GM23248 (cell line): ENCODE data around the gene TRAF3. TPM values are rescaled to one million over a fixed set of nuclear protein-coding genes. Genes with fewer than 3 reads are reported as not detected.
A peak's percentile ranks its signal among the peaks of the same experiment; 100 is the strongest.

Experiments used
- DNase-seq: peaks from one replicate; pipeline ENCODE4 v3.0.0-alpha.2; 2015
- H2AFZ ChIP-seq: fragments of 200-600 bp; sonication (generic); 2 replicates; pipeline ENCODE4 v1.6.1; 2016; ENCODE audit warnings: antibody characterized with exemption
- H3F3A ChIP-seq: fragments of 200-600 bp; sonication (generic); 2 replicates; pipeline ENCODE4 v1.6.1; 2016; ENCODE audit warnings: mild to moderate bottlenecking, antibody characterized with exemption, mixed run types; ENCODE audit not compliant: insufficient read depth
- H3K27ac ChIP-seq: fragments of 200-600 bp; sonication (generic); 2 replicates; pipeline ENCODE4 v1.5.1; 2016; ENCODE audit warnings: mild to moderate bottlenecking
- H3K27me3 ChIP-seq: fragments of 200-600 bp; sonication (generic); replicated peaks from 2 replicates; pipeline ENCODE4 v1.6.1; 2016; ENCODE audit warnings: mild to moderate bottlenecking; ENCODE audit not compliant: insufficient read depth
- H3K36me3 ChIP-seq: fragments of 200-600 bp; sonication (generic); 2 replicates; pipeline ENCODE4 v1.6.1; 2016; ENCODE audit warnings: low read depth, mild to moderate bottlenecking
- H3K4me1 ChIP-seq: fragments of 200-600 bp; sonication (generic); 2 replicates; pipeline ENCODE4 v1.6.1; 2016; ENCODE audit warnings: mild to moderate bottlenecking; ENCODE audit not compliant: insufficient read depth
- H3K4me2 ChIP-seq: fragments of 200-600 bp; sonication (generic); one replicate; pipeline ENCODE4 v1.6.1; 2016; ENCODE audit warnings: mild to moderate bottlenecking; ENCODE audit not compliant: unreplicated experiment
- H3K4me3 ChIP-seq: fragments of 200-600 bp; sonication (generic); 2 replicates; pipeline ENCODE4 v1.5.1; 2016; ENCODE audit warnings: mild to moderate bottlenecking
- H3K79me2 ChIP-seq: fragments of 200-600 bp; sonication (generic); 2 replicates; pipeline ENCODE4 v1.6.1; 2016; ENCODE audit warnings: mild to moderate bottlenecking; ENCODE audit not compliant: insufficient read depth
- H3K9ac ChIP-seq: fragments of 200-600 bp; sonication (generic); 2 replicates; pipeline ENCODE4 v1.6.1; 2016; ENCODE audit warnings: mild to moderate bottlenecking
- H3K9me2 ChIP-seq: fragments of 200-600 bp; sonication (generic); 2 replicates; pipeline ENCODE4 v1.6.1; 2016; ENCODE audit warnings: mixed run types, mild to moderate bottlenecking, moderate library complexity; ENCODE audit not compliant: insufficient read depth
- H3K9me3 ChIP-seq: fragments of 200-600 bp; sonication (generic); one replicate; pipeline ENCODE4 v1.6.1; 2017; ENCODE audit warnings: low read depth
- H4K20me1 ChIP-seq: fragments of 200-600 bp; sonication (generic); 2 replicates; pipeline ENCODE4 v1.6.0; 2016; ENCODE audit not compliant: insufficient read depth
- EZH2 ChIP-seq: fragments of 200-600 bp; sonication (generic); IDR thresholded peaks from 2 replicates; pipeline ENCODE4 v1.6.1; 2018; ENCODE audit warnings: antibody characterized with exemption, mild to moderate bottlenecking; ENCODE audit not compliant: insufficient read depth, poor library complexity, severe bottlenecking
- EZH2phosphoT487 ChIP-seq: fragments of 200-600 bp; sonication (generic); IDR thresholded peaks from 2 replicates; pipeline ENCODE4 v1.6.1; 2018; ENCODE audit warnings: antibody characterized with exemption, moderate library complexity, mild to moderate bottlenecking, low read depth; ENCODE audit not compliant: insufficient read depth
- WGBS, 2 experiments: methylation state at CpG; one replicate each; pipeline ENCODE4 v1.1.6; 2015 to 2017; ENCODE audit warnings: low lambda C conversion rate in 2 of 2, low coverage in 1 of 2; ENCODE audit errors: missing lambda C conversion rate in 2 of 2; 5-methylcytosine and 5-hydroxymethylcytosine counted together
- in situ Hi-C: fragments of 300-500 bp; cut with MboI; formaldehyde crosslinking; loops from 2 replicates; pipeline ENCODE4 v1.15.0; 2020
- polyA plus RNA-seq: library from polyadenylated mRNA; unstranded; fragments of >200 nt; fragmentation: Nextera tagmentation; extraction: Ambion mirVana; gene quantifications from 2 replicates; pipeline ENCODE4 v1.2.1, GENCODE V29; 2016
- total RNA-seq: library from RNA; depleted of rRNA; stranded (reverse); fragments of >200 nt; shearing (Covaris generic); gene quantifications from 2 replicates; pipeline ENCODE4 v1.2.3, GENCODE V29; 2014

TRAF3 gene
- total and polyA plus RNA-seq, 2 experiments from 2014 or later, result 7.9 to 17.9 TPM

- no peak overlapping the region for H3K9ac ChIP-seq
- WGBS, 2 experiments, result 95 to 99% methylated on average over 5 of the region's 5 CpGs
- no peaks in the 10 kb centered on the region for H3K4me1 ChIP-seq
- H3K27me3 ChIP-seq, result no peaks in the 10 kb centered on the region
- H2AFZ ChIP-seq, result no peak overlapping the region
- H3K4me3 ChIP-seq, result no peak overlapping the region
- no peaks in the 10 kb centered on the region for H3K9me3 ChIP-seq
- H3K4me2 ChIP-seq, result no peak overlapping the region
- H3F3A ChIP-seq, result no peaks in the 10 kb centered on the region; the same call in 1 of the 2 replicates
- TF ChIP-seq EZH2phosphoT487 (no peak), EZH2 (no peak)
- no peak overlapping the region for H3K27ac ChIP-seq
- in situ Hi-C loops, result no loop called here
- no peaks in the 10 kb centered on the region for H3K9me2 ChIP-seq
- peaks cover 86% of the 10 kb centered on the region for H3K79me2 ChIP-seq
- no peaks in the 10 kb centered on the region for H3K36me3 ChIP-seq
- peaks cover 3% of the 10 kb centered on the region for H4K20me1 ChIP-seq
- no peak for DNase-seq
Observed at GRCh38 chr14:102813691-102814090, 36.4 kb downstream of the TRAF3 start.

DNA sequence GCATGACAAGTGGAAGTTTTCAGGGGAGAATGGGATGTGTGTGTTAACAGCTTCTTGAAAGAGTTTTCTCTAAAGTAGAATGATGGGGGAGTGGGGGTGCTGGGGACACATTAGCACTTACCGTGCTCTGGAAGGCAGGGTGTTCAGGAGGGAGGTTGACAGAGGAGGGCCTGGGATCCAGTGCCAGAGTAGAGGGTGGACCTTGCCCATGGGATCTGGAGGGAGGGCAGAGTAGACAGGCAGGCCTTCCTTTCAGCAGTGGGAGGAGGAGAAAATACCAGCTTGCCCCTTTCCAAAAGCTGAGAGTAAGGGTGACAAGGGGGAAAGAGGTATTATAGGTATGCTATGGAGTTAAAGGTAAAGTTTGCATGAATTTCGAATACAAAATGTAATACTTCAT, 40.1 kb downstream of the TRAF3 start:
- no peak overlapping the region for H2AFZ ChIP-seq
- H3K4me1 ChIP-seq, result no peaks in the 10 kb centered on the region
- no peak overlapping the region for H3K27ac ChIP-seq
- H3K9ac ChIP-seq, result no peak overlapping the region
- H3K4me3 ChIP-seq, result no peak overlapping the region
- H3F3A ChIP-seq, result no peaks in the 10 kb centered on the region; the same call in none of the 2 replicates
- no peak for DNase-seq
- peaks cover 3% of the 10 kb centered on the region; the same call in 1 of the 2 replicates for H4K20me1 ChIP-seq
- no peaks in the 10 kb centered on the region for H3K9me2 ChIP-seq
- H3K36me3 ChIP-seq, result no peaks in the 10 kb centered on the region
- peaks cover 86% of the 10 kb centered on the region for H3K79me2 ChIP-seq
- in situ Hi-C loops, result no loop called here
- H3K27me3 ChIP-seq, result no peaks in the 10 kb centered on the region
- no peak overlapping the region for H3K4me2 ChIP-seq
- TF ChIP-seq EZH2 (no peak), EZH2phosphoT487 (no peak)
- WGBS, 2 experiments, result 100% methylated on average over 2 of the region's 2 CpGs
- H3K9me3 ChIP-seq, result no peaks in the 10 kb centered on the region

- peaks cover 3% of the 10 kb centered on the region; the same call in 1 of the 2 replicates for H4K20me1 ChIP-seq
- 81 to 84% methylated on average over 10 of the region's 10 CpGs for WGBS, 2 experiments
- H3K4me3 ChIP-seq, result no peak overlapping the region
- no peaks in the 10 kb centered on the region for H3K4me1 ChIP-seq
- no peak overlapping the region for H3K4me2 ChIP-seq
- TF ChIP-seq EZH2phosphoT487, result no peak
- no peak for TF ChIP-seq EZH2
- H3K79me2 ChIP-seq, result peaks cover 87% of the 10 kb centered on the region
- H3K27me3 ChIP-seq, result no peaks in the 10 kb centered on the region
- no peaks in the 10 kb centered on the region for H3K9me2 ChIP-seq
- H3F3A ChIP-seq, result no peaks in the 10 kb centered on the region; the same call in none of the 2 replicates
- no peak overlapping the region for H2AFZ ChIP-seq
- in situ Hi-C loops, result no loop called here
- no peak overlapping the region for H3K9ac ChIP-seq
- H3K27ac ChIP-seq, result no peak overlapping the region
- no peaks in the 10 kb centered on the region for H3K9me3 ChIP-seq
- peak; percentile 30 for DNase-seq
- no peaks in the 10 kb centered on the region for H3K36me3 ChIP-seq
Observed at GRCh38 chr14:102817942-102818940, 41.0 kb downstream of the TRAF3 start.

DNA sequence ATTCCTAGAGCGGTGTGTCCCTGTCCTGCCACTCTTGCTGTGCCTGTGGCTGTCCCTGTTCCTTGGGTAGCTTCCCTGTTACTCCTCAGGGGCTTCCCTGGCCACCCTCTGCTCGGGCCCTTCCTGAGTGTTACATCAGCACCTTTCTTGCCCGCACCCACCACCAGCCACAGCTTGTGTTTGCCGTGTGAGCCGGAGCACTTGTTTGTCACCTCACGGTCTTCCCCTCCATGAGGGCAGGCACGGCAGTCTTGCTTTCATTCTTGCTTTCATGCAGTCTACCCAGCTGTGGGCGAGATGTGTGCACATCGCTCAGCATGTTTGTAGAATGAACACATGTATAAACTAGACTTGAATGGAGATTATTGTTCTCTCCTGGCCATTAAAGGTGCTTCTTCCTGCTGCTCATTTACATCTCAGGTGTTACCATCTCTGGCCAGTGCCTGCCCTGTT, 42.0 kb downstream of the TRAF3 start:
- in situ Hi-C loops, result no loop called here
- H3K9me2 ChIP-seq, result no peaks in the 10 kb centered on the region
- H4K20me1 ChIP-seq, result peaks cover 3% of the 10 kb centered on the region; the same call in 1 of the 2 replicates
- H3K27me3 ChIP-seq, result no peaks in the 10 kb centered on the region
- no peaks in the 10 kb centered on the region for H3K36me3 ChIP-seq
- no peaks in the 10 kb centered on the region; the same call in none of the 2 replicates for H3F3A ChIP-seq
- H3K4me2 ChIP-seq, result no peak overlapping the region
- H3K4me3 ChIP-seq, result no peak overlapping the region
- no peak overlapping the region for H3K9ac ChIP-seq
- no peak for DNase-seq
- no peak overlapping the region for H2AFZ ChIP-seq
- H3K27ac ChIP-seq, result no peak overlapping the region
- 85 to 87% methylated on average over 9 of the region's 9 CpGs for WGBS, 2 experiments
- TF ChIP-seq EZH2 (no peak), EZH2phosphoT487 (no peak)
- H3K9me3 ChIP-seq, result no peaks in the 10 kb centered on the region
- no peaks in the 10 kb centered on the region for H3K4me1 ChIP-seq
- H3K79me2 ChIP-seq, result peaks cover 87% of the 10 kb centered on the region
